GM12801 (cell line): Measurements from ENCODE around the gene LRP5.

Experiments used
- CTCF ChIP-seq: IDR thresholded peaks from one replicate; pipeline ENCODE4 v1.5.1; 2011; ENCODE audit warnings: control low read depth; ENCODE audit not compliant: insufficient read length; ENCODE audit errors: extremely low read depth

LRP5 gene

GRCh38 chr11:68267881-68268240 is 44.5 kb upstream of the LRP5 start:
- TF ChIP-seq CTCF = no peak

GRCh38 chr11:68269414-68270081 is 42.8 kb upstream of the LRP5 start:
- no peak for TF ChIP-seq CTCF

- TF ChIP-seq CTCF = no peak
These were observed 42.0 kb upstream of the LRP5 start for GRCh38 chr11:68270196-68271022.

- no peak for TF ChIP-seq CTCF
These were observed 41.2 kb upstream of the LRP5 start for GRCh38 chr11:68271023-68271780.

GRCh38 chr11:68271781-68272608 is 40.4 kb upstream of the LRP5 start, which contains the start of gene C11orf24:
C11orf24 (minus strand) TSS chr11:68271973; CDS start chr11:68263767, 8,206 bp downstream.
- TF ChIP-seq CTCF = no peak

- TF ChIP-seq CTCF = no peak
These were observed 39.2 kb upstream of the LRP5 start for GRCh38 chr11:68273026-68273738.
